HCT116 (cell line): ENCODE measurements around the gene OR9G4. TPM values are rescaled to one million over a fixed set of nuclear protein-coding genes. Genes with fewer than 3 reads are reported as not detected.

Experiments
- ATAC-seq: fragments of 200-7000 bp; cut with Tn5 transposase; 2 replicates; pipeline ENCODE4 v1.9.1; 2020; ENCODE audit warnings: mild to moderate bottlenecking, moderate library complexity
- BruUV-seq: library from RNA; stranded (reverse); fragments of 400-500 nt; replicated peaks from 2 replicates; lab custom pipeline; 2021; lab: Mats Ljungman, UMichigan
- CTCF ChIA-PET: fragments of 300-600 bp; sonication (Branson Sonifier 250); formaldehyde crosslinking; loops from one replicate; lab custom pipeline; 2021; ENCODE audit warnings: antibody characterized with exemption; lab: Charles Lee
- POLR2A ChIA-PET: fragments of 300-600, 350-600 bp; sonication (Branson Sonifier 250); formaldehyde crosslinking; loops from one replicate; lab custom pipeline; 2021; ENCODE audit warnings: antibody characterized with exemption; lab: Charles Lee
- RAD21 ChIA-PET, 2 experiments: fragments of 300-600 bp; sonication (Branson Sonifier 250); formaldehyde crosslinking; loops; one replicate each; lab custom pipeline; 2023; ENCODE audit warnings: low total read pairs in 2 of 2; ENCODE audit not compliant: uncharacterized antibody in 2 of 2, unreplicated experiment in 2 of 2, low non-redundant PET in 1 of 2; lab: Charles Lee
- DNase-seq: peaks from one replicate; pipeline ENCODE4 v3.0.0-alpha.2; 2010; ENCODE audit warnings: low read depth, low spot score
- H2AFZ ChIP-seq: fragments of 200-600 bp; shearing (Covaris generic), sonication (generic); 2 replicates; pipeline ENCODE4 v1.6.1; 2017; ENCODE audit warnings: low read depth, mixed run types, mixed read lengths, antibody characterized with exemption, low read length; ENCODE audit not compliant: poor library complexity, severe bottlenecking
- H3K27ac ChIP-seq: 2 replicates; pipeline ENCODE4 v1.5.1; 2012; ENCODE audit warnings: low read depth, low read length
- H3K27me3 ChIP-seq: fragments of 200-600 bp; sonication (generic); 2 replicates; pipeline ENCODE4 v1.6.1; 2016; ENCODE audit warnings: mixed run types, low read length, mixed read lengths; ENCODE audit not compliant: insufficient read depth
- H3K36me3 ChIP-seq, 2 experiments: fragments of 200-500 bp in 1 of 2; fragments of 200-600 bp in 1 of 2; sonication (Bioruptor generic) in 1 of 2; sonication (generic) in 1 of 2; 2 replicates each; pipeline versions ENCODE4 v1.5.1 to v1.6.1; 2014 to 2016; ENCODE audit warnings: low read length in 2 of 2, inconsistent platforms in 1 of 2, mixed read lengths in 1 of 2, mixed run types in 1 of 2; ENCODE audit not compliant: insufficient read depth in 2 of 2, control insufficient read depth in 1 of 2
- H3K4me1 ChIP-seq, 2 experiments: fragments of 200-600 bp in 1 of 2; sonication (generic) in 1 of 2; 2 replicates each; pipeline versions ENCODE4 v1.5.1 to v1.6.1; 2012 to 2017; ENCODE audit warnings: low read length in 2 of 2, inconsistent platforms in 1 of 2, mild to moderate bottlenecking in 1 of 2, mixed read lengths in 1 of 2, mixed run types in 1 of 2, moderate library complexity in 1 of 2; ENCODE audit not compliant: insufficient read depth in 2 of 2, control insufficient read depth in 1 of 2
- H3K4me2 ChIP-seq: fragments of 200-600 bp; sonication (generic); 2 replicates; pipeline ENCODE4 v1.6.1; 2017; ENCODE audit warnings: mixed run types, low read length, mixed read lengths
- H3K4me3 ChIP-seq, 2 experiments: fragments of 200-600 bp in 1 of 2; sonication (generic) in 1 of 2; replicated peaks in 1 of 2; 2 replicates each; pipeline ENCODE4 v1.5.1; 2011 to 2016; ENCODE audit warnings: low read length in 2 of 2, control low read depth in 1 of 2, low read depth in 1 of 2, mild to moderate bottlenecking in 1 of 2, mixed read lengths in 1 of 2, mixed run types in 1 of 2
- H3K79me2 ChIP-seq: fragments of 200-600 bp; sonication (generic); 2 replicates; pipeline ENCODE4 v1.6.1; 2017; ENCODE audit warnings: mild to moderate bottlenecking, mixed run types, low read length, moderate library complexity, mixed read lengths; ENCODE audit not compliant: insufficient read depth
- H3K9ac ChIP-seq: fragments of 200-600 bp; sonication (generic); 2 replicates; pipeline ENCODE4 v1.6.1; 2016; ENCODE audit warnings: low read length, mixed read lengths
- H3K9me2 ChIP-seq: fragments of 200-600 bp; sonication (generic), shearing (Covaris generic); 2 replicates; pipeline ENCODE4 v1.6.1; 2017; ENCODE audit warnings: mixed run types, mild to moderate bottlenecking, moderate library complexity; ENCODE audit not compliant: insufficient read depth
- H3K9me3 ChIP-seq, 2 experiments: fragments of 200-500 bp in 1 of 2; fragments of 200-600 bp in 1 of 2; sonication (Bioruptor generic) in 1 of 2; sonication (generic) in 1 of 2; 2 replicates each; pipeline ENCODE4 v1.6.1; 2014 to 2017; ENCODE audit warnings: low read length in 2 of 2, mixed read lengths in 2 of 2, inconsistent platforms in 1 of 2, low read depth in 1 of 2, mild to moderate bottlenecking in 1 of 2, mixed run types in 1 of 2, moderate library complexity in 1 of 2; ENCODE audit not compliant: control insufficient read depth in 1 of 2, insufficient read depth in 1 of 2
- H4K20me1 ChIP-seq: fragments of 200-600 bp; sonication (generic), shearing (Covaris generic); 2 replicates; pipeline ENCODE4 v1.6.1; 2017; ENCODE audit warnings: mixed run types, mild to moderate bottlenecking, moderate library complexity; ENCODE audit not compliant: insufficient read depth
- CBX3 ChIP-seq: IDR thresholded peaks from 2 replicates; pipeline ENCODE4 v1.6.1; 2012; ENCODE audit warnings: low read depth
- CEBPB ChIP-seq: IDR thresholded peaks from 2 replicates; pipeline ENCODE4 v1.6.1; 2012; ENCODE audit warnings: low read depth
- CTCF ChIP-seq, 3 experiments: fragments of 200-600 bp in 1 of 3; sonication (generic) in 1 of 3; IDR thresholded peaks in 2 of 3; conservative IDR thresholded peaks in 1 of 3; 2 replicates each; pipeline ENCODE4 v1.5.1; 2012 to 2017; ENCODE audit warnings: low read depth in 2 of 3, low read length in 2 of 3, antibody characterized with exemption in 1 of 3, borderline replicate concordance in 1 of 3, control low read depth in 1 of 3, mild to moderate bottlenecking in 1 of 3, mixed read lengths in 1 of 3, mixed run types in 1 of 3, moderate library complexity in 1 of 3; ENCODE audit not compliant: insufficient read depth in 1 of 3
- FOSL1 ChIP-seq: IDR thresholded peaks from 2 replicates; pipeline ENCODE4 v1.6.1; 2012; ENCODE audit warnings: low read depth
- JUND ChIP-seq: IDR thresholded peaks from 2 replicates; pipeline ENCODE4 v1.6.1; 2012
- MAX ChIP-seq: IDR thresholded peaks from 2 replicates; pipeline ENCODE4 v1.6.1; 2012
- POLR2A ChIP-seq: IDR thresholded peaks from 2 replicates; pipeline ENCODE4 v1.7.0; 2011; ENCODE audit warnings: borderline replicate concordance; ENCODE audit not compliant: insufficient read depth, insufficient read length; ENCODE audit errors: extremely low read depth
- POLR2AphosphoS5 ChIP-seq: IDR thresholded peaks from 2 replicates; pipeline ENCODE4 v1.6.1; 2011; ENCODE audit warnings: mild to moderate bottlenecking, low read depth, low read length, moderate library complexity
- SIN3A ChIP-seq: IDR thresholded peaks from 2 replicates; pipeline ENCODE4 v1.6.1; 2012; ENCODE audit warnings: low read depth
- SP1 ChIP-seq: IDR thresholded peaks from 2 replicates; pipeline ENCODE4 v1.6.1; 2012; ENCODE audit warnings: low read depth
- SRF ChIP-seq: IDR thresholded peaks from 2 replicates; pipeline ENCODE4 v1.6.1; 2012; ENCODE audit warnings: low read depth
- TCF7L2 ChIP-seq: IDR thresholded peaks from 2 replicates; pipeline ENCODE4 v1.7.0; 2011; ENCODE audit warnings: borderline replicate concordance, inconsistent platforms; ENCODE audit not compliant: insufficient read depth, insufficient read length; ENCODE audit errors: extremely low read depth
- YY1 ChIP-seq: IDR thresholded peaks from 2 replicates; pipeline ENCODE4 v1.6.1; 2011; ENCODE audit warnings: low read length, low read depth, moderate library complexity, mild to moderate bottlenecking; ENCODE audit not compliant: insufficient replicate concordance; ENCODE audit errors: extremely low read depth
- ZBTB33 ChIP-seq: IDR thresholded peaks from 2 replicates; pipeline ENCODE4 v1.6.1; 2011; ENCODE audit warnings: mild to moderate bottlenecking, low read length, moderate library complexity; ENCODE audit not compliant: insufficient replicate concordance; ENCODE audit errors: extremely low read depth
- ZFX ChIP-seq: fragments of 450-650 bp; IDR thresholded peaks from 2 replicates; pipeline ENCODE4 v1.6.1; 2017
- ZNF274 ChIP-seq: fragments of 200-500 bp; sonication (Bioruptor generic); IDR thresholded peaks from 2 replicates; pipeline ENCODE4 v1.6.1; 2014; ENCODE audit warnings: mild to moderate bottlenecking, low read depth, low read length, inconsistent platforms
- intact Hi-C: fragments of 100-400 bp; cut with micrococcal nuclease; formaldehyde crosslinking; loops from 2 replicates; pipeline ENCODE4 v1.10.0; 2022
- total RNA-seq: library from RNA; stranded (reverse); gene quantifications from one replicate; pipeline ENCODE4 v1.2.1, GENCODE V29; 2021; ENCODE audit not compliant: unreplicated experiment

Gene OR9G4
- total RNA-seq, 1 experiment from 2014 or later: not detected

- Histone ChIP-seq H3K27me3 (no peaks in the 10 kb centered on the region), H2AFZ (no peak overlapping the region), H4K20me1 (no peaks in the 10 kb centered on the region; the same call in 1 of the 2 replicates), H3K36me3 (no peaks in the 10 kb centered on the region), H3K4me2 (no peak overlapping the region), H3K9me3 (peaks cover 0 to 12% of the 10 kb centered on the region in 2 experiments; a peak in 2 of 4 replicates), H3K79me2 (no peaks in the 10 kb centered on the region), H3K4me3 (no peak overlapping the region), H3K9me2 (no peaks in the 10 kb centered on the region), H3K9ac (no peak overlapping the region), H3K4me1 (no peaks in the 10 kb centered on the region), H3K27ac (no peak overlapping the region)
- CTCF ChIA-PET: no interaction called here
- TF ChIP-seq CBX3 (no peak), POLR2AphosphoS5 (no peak), POLR2A (no peak), CTCF (IDR thresholded peaks at IDR 0.05 in 2 of 3, conservative IDR thresholded peaks at IDR 0.05 in 1 of 3; ENCODE audit: borderline replicate concordance in 1 of 3, insufficient read depth in 1 of 3, low read depth in 2 of 3, low read length in 2 of 3) (no peak), ZBTB33 (no peak), ZFX (no peak), YY1 (no peak), SP1 (no peak), JUND (no peak), FOSL1 (no peak), MAX (no peak), CEBPB (no peak), TCF7L2 (no peak), SRF (no peak), SIN3A (no peak), ZNF274 (no peak)
- DNase-seq (no peak), ATAC-seq (no peak)
- intact Hi-C loops: no loop called here
- POLR2A ChIA-PET: no interaction called here
- RAD21 ChIA-PET: no interaction called here
- BruUV-seq: no TSS peak
Measured at GRCh38 chr11:56764976-56765375, 16.5 kb upstream of the OR9G4 start.
